Endothelial cell of umbilical vein (primary cell): Measurements from ENCODE around the gene AK5. TPM values are rescaled to one million over a fixed set of nuclear protein-coding genes. Genes with fewer than 3 reads are reported as not detected.

Experiments
- BruUV-seq: library from RNA; stranded (reverse); fragments of 400-500 nt; replicated peaks from 2 replicates; lab custom pipeline; 2021; lab: Mats Ljungman, UMichigan
- CTCF ChIA-PET: fragments of 300-600, 350-600 bp; sonication (Branson Sonifier 250); formaldehyde crosslinking; loops from one replicate; lab custom pipeline; 2021; ENCODE audit warnings: antibody characterized with exemption, inconsistent platforms; lab: Charles Lee
- POLR2A ChIA-PET: fragments of 300-600, 350-600 bp; sonication (Branson Sonifier 250); formaldehyde crosslinking; loops from one replicate; lab custom pipeline; 2021; ENCODE audit warnings: antibody characterized with exemption, inconsistent platforms; lab: Charles Lee
- DNase-seq: peaks from one replicate; pipeline ENCODE4 v3.0.0-alpha.2; 2011; ENCODE audit warnings: low read depth, low spot score
- FAIRE-seq: peaks from 2 replicates; lab custom pipeline; 2011; peaks lifted over from hg19 to GRCh38; lab: Jason Lieb, UNC
- H2AFZ ChIP-seq: 2 replicates; pipeline ENCODE4 v1.6.0; 2012; ENCODE audit warnings: low read depth, low read length, control low read depth, inconsistent platforms
- H3K27ac ChIP-seq: 2 replicates; pipeline ENCODE4 v1.5.1; 2011; ENCODE audit warnings: low read depth, mild to moderate bottlenecking, control low read depth, low read length, moderate library complexity; ENCODE audit not compliant: insufficient read depth
- H3K27me3 ChIP-seq, 2 experiments: 2 replicates each; pipeline versions ENCODE4 v1.6.0 to v1.6.1; 2011; ENCODE audit warnings: low read length in 2 of 2, mixed read lengths in 1 of 2; ENCODE audit not compliant: control insufficient read depth in 2 of 2, insufficient read depth in 2 of 2
- H3K36me3 ChIP-seq, 2 experiments: 2 replicates in 1 of 2; 3 replicates in 1 of 2; pipeline ENCODE4 v1.5.1; 2011; ENCODE audit warnings: low read length in 2 of 2, mild to moderate bottlenecking in 1 of 2, moderate library complexity in 1 of 2; ENCODE audit not compliant: control insufficient read depth in 2 of 2, insufficient read depth in 2 of 2; ENCODE audit errors: extremely low read depth in 1 of 2
- H3K4me1 ChIP-seq: 3 replicates; pipeline ENCODE4 v1.5.1; 2011; ENCODE audit warnings: mild to moderate bottlenecking, low read length; ENCODE audit not compliant: control insufficient read depth, insufficient read depth; ENCODE audit errors: extremely low read depth
- H3K4me2 ChIP-seq: 2 replicates; pipeline ENCODE4 v1.6.1; 2011; ENCODE audit warnings: low read length, control low read depth, mixed read lengths; ENCODE audit not compliant: insufficient read depth
- H3K4me3 ChIP-seq, 3 experiments: fragments of 200-600 bp in 1 of 3; sonication (generic), shearing (Covaris generic) in 1 of 3; replicated peaks in 1 of 3; 2 replicates each; pipeline ENCODE4 v1.5.1; 2011 to 2016; ENCODE audit warnings: control low read depth in 3 of 3, low read length in 3 of 3, mild to moderate bottlenecking in 2 of 3, inconsistent platforms in 1 of 3, low read depth in 1 of 3, moderate library complexity in 1 of 3; ENCODE audit not compliant: insufficient read depth in 1 of 3
- H3K79me2 ChIP-seq: 2 replicates; pipeline ENCODE4 v1.6.0; 2012; ENCODE audit warnings: low read length, inconsistent platforms; ENCODE audit not compliant: control insufficient read depth, insufficient read depth
- H3K9ac ChIP-seq: replicated peaks from 2 replicates; pipeline ENCODE3; 2011; ENCODE audit warnings: low read length, control low read depth; ENCODE audit not compliant: insufficient read depth; ENCODE audit errors: extremely low read depth
- H3K9me1 ChIP-seq: replicated peaks from 3 replicates; pipeline ENCODE4 v1.6.0; 2011; ENCODE audit warnings: mild to moderate bottlenecking, low read length; ENCODE audit not compliant: control insufficient read depth, insufficient read depth; ENCODE audit errors: extremely low read depth
- H3K9me3 ChIP-seq: replicated peaks from 2 replicates; pipeline ENCODE4 v1.5.1; 2012; ENCODE audit warnings: low read length, inconsistent platforms; ENCODE audit not compliant: control insufficient read depth, insufficient read depth
- H4K20me1 ChIP-seq: replicated peaks from 2 replicates; pipeline ENCODE3; 2011; ENCODE audit warnings: mild to moderate bottlenecking, low read length; ENCODE audit not compliant: control insufficient read depth, insufficient read depth; ENCODE audit errors: extremely low read depth
- EZH2 ChIP-seq: IDR thresholded peaks from 2 replicates; pipeline ENCODE4 v1.6.1; 2012; ENCODE audit warnings: borderline replicate concordance, low read depth, mild to moderate bottlenecking, moderate library complexity, low read length, inconsistent platforms; ENCODE audit not compliant: severe bottlenecking
- FOS ChIP-seq: IDR thresholded peaks from 2 replicates; pipeline ENCODE4 v1.6.1; 2011; ENCODE audit warnings: mild to moderate bottlenecking, low read length, moderate library complexity, borderline replicate concordance; ENCODE audit not compliant: insufficient read depth
- GATA2 ChIP-seq: IDR thresholded peaks from 2 replicates; pipeline ENCODE4 v1.7.0; 2011; ENCODE audit warnings: low read depth, mild to moderate bottlenecking, moderate library complexity, mixed read lengths, low read length; ENCODE audit not compliant: insufficient read length, insufficient read depth
- JUN ChIP-seq: IDR thresholded peaks from 2 replicates; pipeline ENCODE4 v1.6.1; 2011; ENCODE audit warnings: borderline replicate concordance, low read depth; ENCODE audit not compliant: insufficient read length, insufficient read depth
- MYC ChIP-seq: IDR thresholded peaks from one replicate; pipeline ENCODE4 v1.6.1; 2011; ENCODE audit warnings: mild to moderate bottlenecking, low read depth, low read length
- POLR2A ChIP-seq: IDR thresholded peaks from 2 replicates; pipeline ENCODE4 v1.6.1; 2012; ENCODE audit warnings: low read depth, mild to moderate bottlenecking, control low read depth, low read length
- POLR2AphosphoS5 ChIP-seq: IDR thresholded peaks from 2 replicates; pipeline ENCODE4 v1.6.1; 2012; ENCODE audit warnings: low read depth, mild to moderate bottlenecking, control low read depth, low read length, moderate library complexity; ENCODE audit not compliant: insufficient read depth
- dilution Hi-C: fragments of 300-500 bp; cut with MboI; formaldehyde crosslinking; loops from one replicate; pipeline ENCODE4 v1.15.0; 2019; ENCODE audit warnings: low sequenced_read_pairs; ENCODE audit not compliant: extremely low pct_ligation_motif_present
- intact Hi-C: fragments of 100-400 bp; cut with micrococcal nuclease; formaldehyde crosslinking; loops from one replicate; pipeline ENCODE4 v1.10.0; 2022
- polyA plus RNA-seq, 4 experiments: library from polyadenylated mRNA; depleted of rRNA in 3 of 4; stranded (reverse) in 3 of 4; unstranded in 1 of 4; fragments of >200 nt; gene quantifications; 2 replicates each; pipeline versions ENCODE4 v1.2.1 to v1.2.3, GENCODE V29; 2011 to 2012; ENCODE audit warnings: missing spikeins in 1 of 4
- total RNA-seq: library from RNA; stranded (reverse); gene quantifications from 2 replicates; pipeline ENCODE4 v1.2.3, GENCODE V29; 2021
- TF ChIP-seq, protein P1 (sequence below): IDR thresholded peaks from 2 replicates; pipeline ENCODE4 v1.6.1; 2011; ENCODE audit not compliant: insufficient read depth, insufficient read length
- TF ChIP-seq, protein P2 (sequence below), 2 donors: IDR thresholded peaks; 1 replicate in 1 of 2; 2 replicates in 1 of 2; pipeline ENCODE4 v1.5.1; 2011; ENCODE audit warnings: low read length in 2 of 2, mild to moderate bottlenecking in 2 of 2, moderate library complexity in 2 of 2, control low read depth in 1 of 2, inconsistent platforms in 1 of 2, low read depth in 1 of 2; ENCODE audit not compliant: insufficient read depth in 1 of 2; ENCODE audit errors: extremely low read depth in 1 of 2

AK5 gene
- total and polyA plus RNA-seq, 2 donors (not counting 3 experiments of a cell fraction or from before 2014, with no cell fraction given) = 5.0 to 7.5 TPM

GRCh38 chr1:77360256-77360655 is 78.4 kb downstream of the AK5 start:
- Histone ChIP-seq H3K9me3 (no peaks in the 10 kb centered on the region), H3K27me3 (no peaks in the 10 kb centered on the region), H2AFZ (no peak overlapping the region), H3K9me1 (no peaks in the 10 kb centered on the region), H3K27ac (no peak overlapping the region), H4K20me1 (no peaks in the 10 kb centered on the region), H3K9ac (no peak overlapping the region), H3K4me3 (no peak overlapping the region), H3K36me3 (no peaks in the 10 kb centered on the region), H3K79me2 (no peaks in the 10 kb centered on the region), H3K4me2 (no peak overlapping the region), H3K4me1 (no peaks in the 10 kb centered on the region)
- CTCF ChIA-PET = no interaction called here
- intact Hi-C loops = no loop called here
- dilution Hi-C loops = no loop called here
- no TSS peak for BruUV-seq
- no peak for FAIRE-seq
- POLR2A ChIA-PET = no interaction called here
- DNase-seq = no peak
- TF ChIP-seq, protein P1, sequence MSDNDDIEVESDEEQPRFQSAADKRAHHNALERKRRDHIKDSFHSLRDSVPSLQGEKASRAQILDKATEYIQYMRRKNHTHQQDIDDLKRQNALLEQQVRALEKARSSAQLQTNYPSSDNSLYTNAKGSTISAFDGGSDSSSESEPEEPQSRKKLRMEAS = no peak
- no peak for TF ChIP-seq MYC
- TF ChIP-seq GATA2 = no peak
- no peak for TF ChIP-seq POLR2AphosphoS5
- TF ChIP-seq FOS = no peak
- TF ChIP-seq POLR2A = no peak
- no peak for TF ChIP-seq JUN
- TF ChIP-seq, protein P2, sequence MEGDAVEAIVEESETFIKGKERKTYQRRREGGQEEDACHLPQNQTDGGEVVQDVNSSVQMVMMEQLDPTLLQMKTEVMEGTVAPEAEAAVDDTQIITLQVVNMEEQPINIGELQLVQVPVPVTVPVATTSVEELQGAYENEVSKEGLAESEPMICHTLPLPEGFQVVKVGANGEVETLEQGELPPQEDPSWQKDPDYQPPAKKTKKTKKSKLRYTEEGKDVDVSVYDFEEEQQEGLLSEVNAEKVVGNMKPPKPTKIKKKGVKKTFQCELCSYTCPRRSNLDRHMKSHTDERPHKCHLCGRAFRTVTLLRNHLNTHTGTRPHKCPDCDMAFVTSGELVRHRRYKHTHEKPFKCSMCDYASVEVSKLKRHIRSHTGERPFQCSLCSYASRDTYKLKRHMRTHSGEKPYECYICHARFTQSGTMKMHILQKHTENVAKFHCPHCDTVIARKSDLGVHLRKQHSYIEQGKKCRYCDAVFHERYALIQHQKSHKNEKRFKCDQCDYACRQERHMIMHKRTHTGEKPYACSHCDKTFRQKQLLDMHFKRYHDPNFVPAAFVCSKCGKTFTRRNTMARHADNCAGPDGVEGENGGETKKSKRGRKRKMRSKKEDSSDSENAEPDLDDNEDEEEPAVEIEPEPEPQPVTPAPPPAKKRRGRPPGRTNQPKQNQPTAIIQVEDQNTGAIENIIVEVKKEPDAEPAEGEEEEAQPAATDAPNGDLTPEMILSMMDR (IDR thresholded peaks at IDR 0.05; ENCODE audit: extremely low read depth in 1 of 2, insufficient read depth in 1 of 2, low read depth in 1 of 2, low read length in 2 of 2) = no peak
- TF ChIP-seq EZH2 = no peak
